Measurements from ENCODE around the gene ZNF335.

ZNF335 gene

DNA sequence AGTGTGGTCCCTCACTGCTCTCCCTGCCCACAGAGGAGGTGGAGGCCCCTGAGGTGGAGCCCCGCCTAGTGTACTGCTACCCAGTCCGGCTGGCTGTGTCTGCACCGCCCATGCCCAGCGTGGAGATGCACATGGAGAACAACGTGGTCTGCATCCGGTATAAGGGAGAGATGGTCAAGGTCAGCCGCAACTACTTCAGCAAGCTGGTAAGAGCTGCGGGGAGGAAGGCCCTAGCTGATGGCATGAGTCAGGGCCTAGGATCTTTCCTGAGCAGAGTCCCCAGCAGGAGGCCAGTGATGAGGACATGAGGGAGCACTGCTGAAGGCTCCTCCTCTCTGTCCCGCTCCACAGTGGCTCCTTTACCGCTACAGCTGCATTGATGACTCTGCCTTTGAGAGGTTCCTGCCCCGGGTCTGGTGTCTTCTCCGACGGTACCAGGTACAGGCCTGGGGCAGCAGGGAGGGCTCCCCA lies 26.3 kb downstream of the ZNF335 start:
- Histone ChIP-seq H3K27ac (ENCODE audit: insufficient read depth in 1 of 2, low read depth in 1 of 2, low read length in 2 of 2, poor library complexity in 1 of 2, severe bottlenecking in 2 of 2) (no peak overlapping the region), H3K9me3 (ENCODE audit: control extremely low read depth in 1 of 5, control insufficient read depth in 4 of 5, insufficient read depth in 2 of 5, low read depth in 1 of 5, low read length in 4 of 5) (no peaks in the 10 kb centered on the region), H3K4me1 (ENCODE audit: control extremely low read depth in 1 of 4, control insufficient read depth in 4 of 4, insufficient read depth in 4 of 4, low read length in 3 of 4) (no peaks in the 10 kb centered on the region), H3K27me3 (replicated peaks in 2 of 5; ENCODE audit: control insufficient read depth in 4 of 5, insufficient read depth in 5 of 5, low read length in 4 of 5) (no peaks in the 10 kb centered on the region), H3K36me3 (ENCODE audit: control insufficient read depth in 4 of 4, insufficient read depth in 4 of 4, low read length in 3 of 4) (peaks cover 26 to 93% (median 76%) of the 10 kb centered on the region in 4 experiments), H3K4me3 (ENCODE audit: control insufficient read depth in 1 of 7, extremely low read depth in 1 of 7, insufficient read depth in 4 of 7, low read depth in 2 of 7, low read length in 6 of 7) (no peak overlapping the region)
- ChIA-PET CTCF (interaction anchor here (1.6 to 7.3 kb wide), 3 partner anchors 9 to 16 kb away, joined by 3 to 75 read pairs (median 9); no protein-coding TSS in a partner anchor), POLR2A (no interaction called here)
- no peak for DNase-seq
- 94% methylated on average over 10 of the region's 13 CpGs for WGBS (ENCODE audit: insufficient coverage)

GRCh38 chr20:45944965-45945677 lies 26.9 kb downstream of the ZNF335 start:
- ChIA-PET CTCF (interaction anchor here (1.6 to 7.3 kb wide), 3 partner anchors 9 to 16 kb away, joined by 3 to 75 read pairs (median 9); no protein-coding TSS in a partner anchor), POLR2A (no interaction called here)
- Histone ChIP-seq H3K36me3 (ENCODE audit: control insufficient read depth in 4 of 4, insufficient read depth in 4 of 4, low read length in 3 of 4) (peaks cover 28 to 93% (median 77%) of the 10 kb centered on the region in 4 experiments), H3K9me3 (ENCODE audit: control extremely low read depth in 1 of 5, control insufficient read depth in 4 of 5, insufficient read depth in 2 of 5, low read depth in 1 of 5, low read length in 4 of 5) (no peaks in the 10 kb centered on the region), H3K27me3 (replicated peaks in 2 of 5; ENCODE audit: control insufficient read depth in 4 of 5, insufficient read depth in 5 of 5, low read length in 4 of 5) (no peaks in the 10 kb centered on the region), H3K4me3 (ENCODE audit: control insufficient read depth in 1 of 7, extremely low read depth in 1 of 7, insufficient read depth in 4 of 7, low read depth in 2 of 7, low read length in 6 of 7) (no peak overlapping the region), H3K4me1 (ENCODE audit: control extremely low read depth in 1 of 4, control insufficient read depth in 4 of 4, insufficient read depth in 4 of 4, low read length in 3 of 4) (no peaks in the 10 kb centered on the region), H3K27ac (ENCODE audit: insufficient read depth in 1 of 2, low read depth in 1 of 2, low read length in 2 of 2, poor library complexity in 1 of 2, severe bottlenecking in 2 of 2) (no peak overlapping the region)
- DNase-seq: no peak
- 95% methylated on average over 14 of the region's 19 CpGs for WGBS (ENCODE audit: insufficient coverage)

GRCh38 chr20:45944151-45944964 lies 27.6 kb downstream of the ZNF335 start:
- H3K4me1 ChIP-seq (ENCODE audit: control extremely low read depth in 1 of 4, control insufficient read depth in 4 of 4, insufficient read depth in 4 of 4, low read length in 3 of 4): no peaks in the 10 kb centered on the region
- H3K36me3 ChIP-seq (ENCODE audit: control insufficient read depth in 4 of 4, insufficient read depth in 4 of 4, low read length in 3 of 4): peaks cover 34 to 93% (median 80%) of the 10 kb centered on the region in 4 experiments
- DNase-seq: peak in 2 of 3 donors; percentile 38 to 40
- no peaks in the 10 kb centered on the region for H3K27me3 ChIP-seq (replicated peaks in 2 of 5; ENCODE audit: control insufficient read depth in 4 of 5, insufficient read depth in 5 of 5, low read length in 4 of 5)
- no peak overlapping the region for H3K4me3 ChIP-seq (ENCODE audit: control insufficient read depth in 1 of 7, extremely low read depth in 1 of 7, insufficient read depth in 4 of 7, low read depth in 2 of 7, low read length in 6 of 7)
- ChIA-PET CTCF (interaction anchor here (0.6 to 7.3 kb wide), 5 partner anchors 10 to 60 kb away, joined by 3 to 75 read pairs (median 9); no protein-coding TSS in a partner anchor), POLR2A (no interaction called here)
- H3K9me3 ChIP-seq (ENCODE audit: control extremely low read depth in 1 of 5, control insufficient read depth in 4 of 5, insufficient read depth in 2 of 5, low read depth in 1 of 5, low read length in 4 of 5): no peaks in the 10 kb centered on the region
- peak overlapping the region in 1 of 2 experiments; percentile 25 for H3K27ac ChIP-seq (ENCODE audit: insufficient read depth in 1 of 2, low read depth in 1 of 2, low read length in 2 of 2, poor library complexity in 1 of 2, severe bottlenecking in 2 of 2)
- 92% methylated on average over 15 of the region's 15 CpGs for WGBS (ENCODE audit: insufficient coverage)

DNA sequence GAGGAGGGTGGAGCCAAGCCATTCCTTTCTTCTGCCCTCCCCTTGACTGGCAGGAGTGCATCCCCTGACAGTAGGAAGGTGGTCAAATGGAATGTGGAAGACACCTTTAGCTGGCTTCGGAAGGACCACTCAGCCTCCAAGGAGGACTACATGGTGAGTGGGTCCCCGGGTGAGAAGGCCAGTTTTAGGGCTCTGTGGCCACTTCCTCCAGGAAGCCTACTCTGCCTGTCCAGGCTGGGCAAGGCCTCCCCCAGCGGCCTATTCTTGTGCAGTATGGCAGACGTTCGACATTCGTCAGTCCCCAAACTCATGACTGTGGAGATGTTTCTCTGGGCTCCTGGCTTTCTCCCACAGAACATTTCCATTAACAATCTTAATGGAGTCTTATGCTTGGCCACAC lies 28.4 kb downstream of the ZNF335 start:
- Histone ChIP-seq H3K27ac (ENCODE audit: insufficient read depth in 1 of 2, low read depth in 1 of 2, low read length in 2 of 2, poor library complexity in 1 of 2, severe bottlenecking in 2 of 2) (peak overlapping the region in 1 of 2 experiments; percentile 25), H3K36me3 (ENCODE audit: control insufficient read depth in 4 of 4, insufficient read depth in 4 of 4, low read length in 3 of 4) (peaks cover 35 to 93% (median 80%) of the 10 kb centered on the region in 4 experiments)

GRCh38 chr20:45940469-45940868 lies 31.5 kb downstream of the ZNF335 start:
- H3K9me3 ChIP-seq (ENCODE audit: control extremely low read depth in 1 of 5, control insufficient read depth in 4 of 5, insufficient read depth in 2 of 5, low read depth in 1 of 5, low read length in 4 of 5): no peaks in the 10 kb centered on the region
- CTCF ChIA-PET: interaction anchor here (1.0 to 3.0 kb wide), 3 partner anchors 12 to 30 kb away, joined by 3 to 12 read pairs (median 6); no protein-coding TSS in a partner anchor

More for the DNA sequence above, 28.4 kb downstream of the ZNF335 start:
- Histone ChIP-seq H3K9me3 (ENCODE audit: control extremely low read depth in 1 of 5, control insufficient read depth in 4 of 5, insufficient read depth in 2 of 5, low read depth in 1 of 5, low read length in 4 of 5) (no peaks in the 10 kb centered on the region), H3K27me3 (replicated peaks in 2 of 5; ENCODE audit: control insufficient read depth in 4 of 5, insufficient read depth in 5 of 5, low read length in 4 of 5) (no peaks in the 10 kb centered on the region), H3K4me1 (ENCODE audit: control extremely low read depth in 1 of 4, control insufficient read depth in 4 of 4, insufficient read depth in 4 of 4, low read length in 3 of 4) (no peaks in the 10 kb centered on the region), H3K4me3 (ENCODE audit: control insufficient read depth in 1 of 7, extremely low read depth in 1 of 7, insufficient read depth in 4 of 7, low read depth in 2 of 7, low read length in 6 of 7) (no peak overlapping the region)
- no peak for DNase-seq
- ChIA-PET POLR2A (no interaction called here), CTCF (interaction anchor here (1.0 to 7.3 kb wide), 5 partner anchors 10 to 130 kb away, joined by 3 to 75 read pairs (median 9); no protein-coding TSS in a partner anchor)
- 94% methylated on average over 5 of the region's 6 CpGs for WGBS (ENCODE audit: insufficient coverage)

DNA sequence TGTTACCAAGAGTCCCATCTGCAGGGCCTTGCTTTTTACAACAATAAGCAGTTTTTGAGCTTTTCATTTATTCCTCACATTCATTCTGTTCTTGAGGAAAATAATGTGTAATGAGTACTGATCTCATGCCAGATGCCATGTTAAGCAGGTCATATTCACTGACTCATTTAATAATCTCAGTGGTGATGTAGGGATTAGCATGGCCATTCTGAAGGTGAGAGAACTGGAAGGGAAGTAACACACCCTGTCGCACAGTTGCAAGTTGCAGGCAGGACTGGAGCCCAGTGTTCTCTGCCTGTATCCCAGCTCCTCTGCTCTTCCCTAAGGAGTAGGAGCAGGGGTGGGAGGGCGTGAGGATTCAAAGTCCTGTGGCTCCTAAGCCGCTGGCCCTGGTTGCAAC lies 31.9 kb downstream of the ZNF335 start:
- CTCF ChIA-PET: interaction anchor here (1.0 to 3.0 kb wide), 5 partner anchors 13 to 50 kb away, joined by 3 to 12 read pairs (median 3); no protein-coding TSS in a partner anchor
- Histone ChIP-seq H3K4me1 (ENCODE audit: control extremely low read depth in 1 of 4, control insufficient read depth in 4 of 4, insufficient read depth in 4 of 4, low read length in 3 of 4) (peaks cover 6 to 25% (median 13%) of the 10 kb centered on the region in 4 experiments), H3K9me3 (ENCODE audit: control extremely low read depth in 1 of 5, control insufficient read depth in 4 of 5, insufficient read depth in 2 of 5, low read depth in 1 of 5, low read length in 4 of 5) (no peaks in the 10 kb centered on the region), H3K27ac (ENCODE audit: insufficient read depth in 1 of 2, low read depth in 1 of 2, low read length in 2 of 2, poor library complexity in 1 of 2, severe bottlenecking in 2 of 2) (no peak overlapping the region), H3K27me3 (replicated peaks in 2 of 5; ENCODE audit: control insufficient read depth in 4 of 5, insufficient read depth in 5 of 5, low read length in 4 of 5) (no peaks in the 10 kb centered on the region), H3K4me3 (ENCODE audit: control insufficient read depth in 1 of 7, extremely low read depth in 1 of 7, insufficient read depth in 4 of 7, low read depth in 2 of 7, low read length in 6 of 7) (no peak overlapping the region), H3K36me3 (ENCODE audit: control insufficient read depth in 4 of 4, insufficient read depth in 4 of 4, low read length in 3 of 4) (peaks cover 29 to 75% (median 63%) of the 10 kb centered on the region in 4 experiments)
- POLR2A ChIA-PET: interaction anchor here (1.0 kb wide), 1 partner anchor 12 kb away, joined by 3 read pairs; no protein-coding TSS in a partner anchor
- no peak for DNase-seq
- WGBS (ENCODE audit: insufficient coverage): 86% methylated on average over 3 of the region's 3 CpGs

More at GRCh38 chr20:45940469-45940868, 31.5 kb downstream of the ZNF335 start:
- WGBS (ENCODE audit: insufficient coverage): 100% methylated on average over 13 of the region's 13 CpGs
- H3K4me1 ChIP-seq (ENCODE audit: control extremely low read depth in 1 of 4, control insufficient read depth in 4 of 4, insufficient read depth in 4 of 4, low read length in 3 of 4): peaks cover 5 to 24% (median 13%) of the 10 kb centered on the region in 4 experiments
- POLR2A ChIA-PET: interaction anchor here (1.0 kb wide), 1 partner anchor 11 kb away, joined by 3 read pairs; no protein-coding TSS in a partner anchor
- H3K27ac ChIP-seq (ENCODE audit: insufficient read depth in 1 of 2, low read depth in 1 of 2, low read length in 2 of 2, poor library complexity in 1 of 2, severe bottlenecking in 2 of 2): no peak overlapping the region
- peaks cover 30 to 79% (median 67%) of the 10 kb centered on the region in 4 experiments for H3K36me3 ChIP-seq (ENCODE audit: control insufficient read depth in 4 of 4, insufficient read depth in 4 of 4, low read length in 3 of 4)
- H3K4me3 ChIP-seq (ENCODE audit: control insufficient read depth in 1 of 7, extremely low read depth in 1 of 7, insufficient read depth in 4 of 7, low read depth in 2 of 7, low read length in 6 of 7): no peak overlapping the region
- DNase-seq: no peak
- H3K27me3 ChIP-seq (replicated peaks in 2 of 5; ENCODE audit: control insufficient read depth in 4 of 5, insufficient read depth in 5 of 5, low read length in 4 of 5): no peaks in the 10 kb centered on the region
